ENCODE results near the gene PPP1R15B. TPM values are rescaled to one million over a fixed set of nuclear protein-coding genes. Genes with fewer than 3 reads are reported as not detected.

PPP1R15B gene
- total and polyA plus RNA-seq, 4 donors: 13.0 to 54.0 (median 26.1) TPM

GRCh38 chr1:204405988-204406387 is 5.6 kb downstream of the PPP1R15B start:
- Histone ChIP-seq H3K36me3 (ENCODE audit: control insufficient read depth in 4 of 4, insufficient read depth in 3 of 4, low read depth in 1 of 4, low read length in 3 of 4) (peaks cover 5 to 30% (median 28%) of the 10 kb centered on the region in 4 donors), H3K27ac (ENCODE audit: low read depth in 1 of 2, low read length in 2 of 2) (no peak overlapping the region), H3K9ac (ENCODE audit: low read depth in 1 of 2, low read length in 2 of 2) (peak overlapping the region in 1 of 2 donors; percentile 4), H3K4me3 (ENCODE audit: low read depth in 1 of 3, low read length in 3 of 3) (peak overlapping the region in 1 of 3 donors; percentile 47), H3K9me3 (ENCODE audit: control insufficient read depth in 4 of 4, low read length in 3 of 4) (no peaks in the 10 kb centered on the region), H3K4me1 (ENCODE audit: control insufficient read depth in 4 of 4, insufficient read depth in 4 of 4, low read length in 3 of 4) (peaks cover 5 to 42% (median 19%) of the 10 kb centered on the region in 4 donors), H3K27me3 (ENCODE audit: control insufficient read depth in 4 of 4, insufficient read depth in 4 of 4, low read length in 3 of 4) (no peaks in the 10 kb centered on the region)
- TF ChIP-seq FOXA1 (IDR thresholded peaks at IDR 0.05) (no peak), TAF1 (conservative IDR thresholded peaks at IDR 0.05) (no peak), HNF4A (conservative IDR thresholded peaks at IDR 0.05) (no peak), REST (IDR thresholded peaks at IDR 0.05) (no peak), FOXA2 (IDR thresholded peaks at IDR 0.05) (no peak), JUND (IDR thresholded peaks at IDR 0.05) (no peak), EGR1 (IDR thresholded peaks at IDR 0.05; ENCODE audit: low read depth in 2 of 2) (no peak), RXRA (IDR thresholded peaks at IDR 0.05) (no peak), HNF4G (IDR thresholded peaks at IDR 0.05) (no peak), GABPA (IDR thresholded peaks at IDR 0.05 in 1 of 2, conservative IDR thresholded peaks at IDR 0.05 in 1 of 2) (no peak), SP1 (IDR thresholded peaks at IDR 0.05) (no peak), CTCF (IDR thresholded peaks at IDR 0.05; ENCODE audit: low read depth, low read length, missing input control) (no peak), YY1 (IDR thresholded peaks at IDR 0.05) (no peak), NR2F2 (IDR thresholded peaks at IDR 0.05) (no peak), ATF3 (IDR thresholded peaks at IDR 0.05) (no peak)
- TF ChIP-seq, protein P1, sequence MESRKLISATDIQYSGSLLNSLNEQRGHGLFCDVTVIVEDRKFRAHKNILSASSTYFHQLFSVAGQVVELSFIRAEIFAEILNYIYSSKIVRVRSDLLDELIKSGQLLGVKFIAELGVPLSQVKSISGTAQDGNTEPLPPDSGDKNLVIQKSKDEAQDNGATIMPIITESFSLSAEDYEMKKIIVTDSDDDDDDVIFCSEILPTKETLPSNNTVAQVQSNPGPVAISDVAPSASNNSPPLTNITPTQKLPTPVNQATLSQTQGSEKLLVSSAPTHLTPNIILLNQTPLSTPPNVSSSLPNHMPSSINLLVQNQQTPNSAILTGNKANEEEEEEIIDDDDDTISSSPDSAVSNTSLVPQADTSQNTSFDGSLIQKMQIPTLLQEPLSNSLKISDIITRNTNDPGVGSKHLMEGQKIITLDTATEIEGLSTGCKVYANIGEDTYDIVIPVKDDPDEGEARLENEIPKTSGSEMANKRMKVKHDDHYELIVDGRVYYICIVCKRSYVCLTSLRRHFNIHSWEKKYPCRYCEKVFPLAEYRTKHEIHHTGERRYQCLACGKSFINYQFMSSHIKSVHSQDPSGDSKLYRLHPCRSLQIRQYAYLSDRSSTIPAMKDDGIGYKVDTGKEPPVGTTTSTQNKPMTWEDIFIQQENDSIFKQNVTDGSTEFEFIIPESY (IDR thresholded peaks at IDR 0.05): no peak
- WGBS: 50% methylated on average over 2 of the region's 2 CpGs
- no peak for DNase-seq (ENCODE audit: low spot score)

DNA sequence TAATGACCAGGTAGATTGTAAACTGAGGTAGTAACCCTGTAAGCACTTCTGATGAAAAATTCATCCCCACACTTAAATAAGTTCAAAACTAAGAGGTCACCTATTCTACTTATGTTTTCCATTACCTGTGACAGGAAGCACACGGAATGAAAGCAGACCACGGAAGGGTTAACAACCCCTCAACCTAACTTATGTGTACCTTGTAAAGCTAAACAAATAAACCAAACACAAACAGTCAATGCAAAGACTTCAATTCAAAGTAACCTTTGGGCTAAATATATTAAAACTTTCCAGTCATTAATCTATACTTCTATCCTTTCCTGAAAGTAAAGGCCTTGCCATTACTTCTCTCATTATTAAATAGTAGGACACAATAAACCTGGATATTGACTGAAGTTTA is 7.0 kb downstream of the PPP1R15B start:
- H3K36me3 ChIP-seq (ENCODE audit: control insufficient read depth in 4 of 4, insufficient read depth in 3 of 4, low read depth in 1 of 4, low read length in 3 of 4): peaks cover 5 to 43% (median 33%) of the 10 kb centered on the region in 4 donors
- DNase-seq (ENCODE audit: low spot score): no peak
- TF ChIP-seq, protein P1 (IDR thresholded peaks at IDR 0.05): no peak
- no peak for TF ChIP-seq YY1 (IDR thresholded peaks at IDR 0.05)
- TF ChIP-seq CTCF (IDR thresholded peaks at IDR 0.05; ENCODE audit: low read depth, low read length, missing input control): no peak
- no peak for TF ChIP-seq GABPA (IDR thresholded peaks at IDR 0.05 in 1 of 2, conservative IDR thresholded peaks at IDR 0.05 in 1 of 2)
- TF ChIP-seq HNF4A (conservative IDR thresholded peaks at IDR 0.05): no peak
- TF ChIP-seq FOXA2 (IDR thresholded peaks at IDR 0.05): no peak
- TF ChIP-seq NR2F2 (IDR thresholded peaks at IDR 0.05): no peak
- no peak for TF ChIP-seq RXRA (IDR thresholded peaks at IDR 0.05)

More for the DNA sequence above, 7.0 kb downstream of the PPP1R15B start:
- no peak overlapping the region for H3K27ac ChIP-seq (ENCODE audit: low read depth in 1 of 2, low read length in 2 of 2)
- H3K27me3 ChIP-seq (ENCODE audit: control insufficient read depth in 4 of 4, insufficient read depth in 4 of 4, low read length in 3 of 4): no peaks in the 10 kb centered on the region
- H3K4me1 ChIP-seq (ENCODE audit: control insufficient read depth in 4 of 4, insufficient read depth in 4 of 4, low read length in 3 of 4): peaks cover 5 to 35% (median 19%) of the 10 kb centered on the region in 4 donors
- no peaks in the 10 kb centered on the region for H3K9me3 ChIP-seq (ENCODE audit: control insufficient read depth in 4 of 4, low read length in 3 of 4)
- no peak overlapping the region for H3K9ac ChIP-seq (ENCODE audit: low read depth in 1 of 2, low read length in 2 of 2)
- 63% methylated on average over 2 of the region's 2 CpGs for WGBS
- H3K4me3 ChIP-seq (ENCODE audit: low read depth in 1 of 3, low read length in 3 of 3): no peak overlapping the region
